ENCODE results near the gene ASIC2.

ASIC2 gene

DNA sequence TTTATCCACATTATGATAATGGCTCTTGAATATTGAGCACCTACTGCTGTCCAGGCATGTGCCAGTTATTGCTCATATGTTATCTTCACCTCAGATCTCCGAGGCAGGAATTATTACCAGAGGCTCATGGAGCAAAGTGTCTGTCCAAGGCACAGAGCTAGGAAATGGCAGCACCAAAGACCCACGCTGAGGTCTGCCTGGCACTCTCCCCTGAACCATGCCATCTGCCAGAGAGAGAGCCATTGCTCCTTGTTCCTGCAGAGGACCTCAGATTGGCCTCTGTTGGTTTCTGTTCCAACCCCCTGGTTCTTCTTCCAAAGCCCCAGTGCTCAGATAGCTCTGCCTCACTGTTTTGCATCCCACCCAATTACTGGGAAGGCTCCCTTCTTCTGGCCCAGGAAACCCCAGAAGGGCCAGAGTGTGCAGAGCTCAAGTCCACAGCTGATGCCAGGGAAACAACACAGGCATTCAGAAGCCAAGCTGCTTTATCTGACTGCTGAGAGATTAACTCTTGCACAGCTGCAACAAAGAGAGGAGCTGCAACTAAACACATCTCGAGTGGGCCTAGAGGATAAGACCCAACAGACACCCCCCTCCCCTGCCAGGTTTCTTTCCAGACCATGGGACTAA is 5.9 kb downstream of the ASIC2 start:
- no peak for DNase-seq

DNA sequence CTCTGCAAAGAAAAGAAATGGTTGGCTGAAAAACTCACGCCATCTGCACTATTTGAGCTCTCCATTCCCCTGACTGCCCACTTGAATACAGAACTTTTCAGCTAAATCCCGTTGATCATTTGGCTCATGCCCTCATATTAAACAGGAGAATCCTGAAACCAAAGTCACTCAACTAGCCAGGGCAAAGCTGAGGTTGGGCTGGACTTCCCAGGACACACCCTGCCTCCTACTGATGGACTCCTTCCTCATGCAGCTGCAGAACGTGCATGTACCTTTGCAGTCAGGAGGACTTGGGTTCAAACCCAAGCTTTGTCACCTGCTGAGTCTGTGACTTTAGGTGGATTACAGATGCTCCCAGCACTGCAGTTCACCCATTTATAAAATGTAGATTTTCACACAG is 7.7 kb downstream of the ASIC2 start:
- DNase-seq: no peak

GRCh38 chr17:33284022-33284421 is 9.1 kb downstream of the ASIC2 start:
- DNase-seq: no peak

- DNase-seq: no peak
Measured at GRCh38 chr17:33280162-33280943, 12.7 kb downstream of the ASIC2 start.

DNA sequence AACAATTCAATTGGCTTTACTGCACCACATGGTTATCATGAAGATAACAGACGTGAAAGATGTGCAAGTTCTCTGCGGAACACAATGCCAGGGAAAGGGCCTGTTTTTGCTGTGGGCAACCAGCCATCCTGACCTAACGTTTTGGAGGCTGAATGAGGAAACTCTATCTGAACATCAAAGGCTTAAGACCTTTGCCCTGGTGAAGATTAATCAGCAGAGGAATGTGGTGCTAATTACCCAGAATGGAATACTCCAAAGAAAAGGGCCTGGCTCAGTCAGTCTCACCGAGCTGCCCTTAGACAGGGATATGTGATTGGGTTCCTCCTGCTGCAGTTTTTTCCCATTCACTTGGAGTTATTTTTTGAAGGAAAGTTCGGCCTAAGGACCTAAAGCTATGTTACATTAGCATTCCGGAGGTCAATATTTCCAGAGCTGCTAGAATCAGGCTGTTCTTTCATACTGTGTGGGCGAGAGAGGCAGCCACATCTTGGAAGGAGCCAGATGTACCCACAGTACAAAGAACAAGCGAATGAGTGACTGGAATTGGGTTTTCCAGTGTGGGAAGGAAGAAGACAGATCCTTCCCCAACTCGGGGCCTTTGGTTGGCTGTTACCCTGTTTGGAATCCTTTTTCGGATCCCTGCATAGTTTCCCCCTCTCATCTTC is 15.5 kb downstream of the ASIC2 start:
- DNase-seq: no peak

DNA sequence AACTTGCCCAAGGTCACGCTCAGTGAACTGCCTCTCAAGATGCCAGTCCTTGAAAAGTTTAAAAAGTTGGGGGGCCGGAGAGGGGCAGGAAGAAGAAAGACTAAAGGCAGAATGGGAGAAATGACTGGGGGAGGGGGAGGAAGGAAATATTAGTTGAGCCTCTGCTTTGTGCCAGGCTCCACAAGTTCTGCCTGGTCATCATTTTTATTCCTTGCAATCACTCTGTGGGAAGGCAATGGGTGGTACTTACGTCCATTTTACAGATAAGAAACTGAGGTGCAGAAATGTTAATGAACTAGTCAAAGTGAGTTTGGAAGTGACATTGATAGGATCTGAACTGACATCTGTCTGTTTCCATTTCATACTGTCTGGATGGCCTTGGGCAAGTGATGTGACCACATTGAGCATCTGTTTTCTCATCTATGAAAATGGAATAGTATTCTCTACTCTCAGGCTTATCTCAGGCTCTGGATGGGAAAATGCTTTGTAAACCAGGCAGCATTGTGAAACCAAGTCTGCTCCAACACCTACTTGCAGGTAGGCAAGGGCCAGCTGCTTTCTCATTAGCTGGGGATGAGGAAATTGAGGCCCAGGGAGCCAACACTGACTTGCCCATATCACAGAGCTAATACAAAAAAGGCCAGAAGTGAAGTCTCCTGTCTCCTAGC is 19.2 kb downstream of the ASIC2 start:
- DNase-seq: no peak

GRCh38 chr17:33273271-33273670 is 19.8 kb downstream of the ASIC2 start:
- no peak for DNase-seq

- DNase-seq: no peak
Measured at GRCh38 chr17:33272438-33272837, 20.7 kb downstream of the ASIC2 start.

- no peak for DNase-seq
Measured at GRCh38 chr17:33269337-33270060, 23.6 kb downstream of the ASIC2 start.

GRCh38 chr17:33267851-33268548 is 25.1 kb downstream of the ASIC2 start:
- DNase-seq: no peak

GRCh38 chr17:33267271-33267790 is 25.8 kb downstream of the ASIC2 start:
- no peak for DNase-seq

DNA sequence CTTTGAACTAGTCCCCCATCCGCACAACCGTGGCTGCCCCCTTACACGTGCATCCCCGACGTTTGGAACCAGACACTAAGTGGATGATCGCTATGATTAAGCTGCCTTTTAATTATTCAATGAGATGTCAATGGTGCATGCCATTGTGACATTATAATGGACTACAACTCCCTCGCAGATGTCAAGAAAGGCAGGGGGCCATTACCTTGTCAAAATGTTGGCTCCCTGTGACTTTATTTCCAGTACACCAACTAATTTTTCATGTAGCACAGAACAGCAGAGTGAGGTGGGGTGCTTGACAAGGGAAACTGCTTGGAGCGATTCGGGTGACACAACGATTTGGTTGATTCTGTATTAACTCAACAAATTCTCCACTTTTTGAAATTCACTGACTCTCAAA is 26.5 kb downstream of the ASIC2 start:
- DNase-seq: no peak

DNA sequence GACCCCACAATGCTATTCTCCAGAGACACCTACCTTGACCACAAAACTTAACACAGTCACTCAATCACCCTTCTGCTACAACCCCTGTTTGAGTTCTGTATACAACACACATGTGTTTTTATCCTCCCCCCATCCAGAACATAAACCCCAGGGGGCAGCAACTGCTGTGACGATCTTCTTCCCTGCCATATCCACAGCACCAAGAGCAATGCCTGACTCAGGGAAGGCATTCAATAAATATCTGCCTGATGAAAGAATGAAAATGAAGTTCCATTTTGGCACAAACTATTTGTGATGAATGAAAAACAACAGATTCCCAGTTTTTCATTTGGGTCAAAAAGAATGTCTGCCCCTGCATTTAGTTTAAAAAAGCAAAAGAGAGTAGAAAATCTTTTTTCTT is 27.0 kb downstream of the ASIC2 start:
- DNase-seq: no peak

DNA sequence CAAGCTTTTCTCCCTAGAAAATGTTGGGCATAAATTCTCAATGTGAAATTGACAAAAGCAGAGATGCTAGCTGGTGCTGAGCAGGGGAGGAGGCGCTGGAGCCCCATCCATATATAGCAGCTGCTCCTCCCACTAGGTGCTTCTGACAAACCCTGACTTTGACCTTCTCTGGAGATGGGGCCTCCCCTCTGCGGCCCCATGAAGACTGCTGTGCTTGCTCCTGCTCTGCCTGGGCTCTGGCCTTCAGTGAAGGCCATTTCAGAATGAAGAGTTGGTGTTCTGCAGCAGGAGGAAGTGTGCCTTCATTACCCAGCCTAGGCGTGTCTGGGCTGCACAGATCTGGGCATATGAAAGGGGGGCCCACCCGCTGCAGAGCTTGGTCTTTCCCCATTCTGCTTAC is 29.7 kb downstream of the ASIC2 start:
- DNase-seq: no peak

GRCh38 chr17:33262266-33263123 is 30.6 kb downstream of the ASIC2 start:
- DNase-seq: no peak

DNA sequence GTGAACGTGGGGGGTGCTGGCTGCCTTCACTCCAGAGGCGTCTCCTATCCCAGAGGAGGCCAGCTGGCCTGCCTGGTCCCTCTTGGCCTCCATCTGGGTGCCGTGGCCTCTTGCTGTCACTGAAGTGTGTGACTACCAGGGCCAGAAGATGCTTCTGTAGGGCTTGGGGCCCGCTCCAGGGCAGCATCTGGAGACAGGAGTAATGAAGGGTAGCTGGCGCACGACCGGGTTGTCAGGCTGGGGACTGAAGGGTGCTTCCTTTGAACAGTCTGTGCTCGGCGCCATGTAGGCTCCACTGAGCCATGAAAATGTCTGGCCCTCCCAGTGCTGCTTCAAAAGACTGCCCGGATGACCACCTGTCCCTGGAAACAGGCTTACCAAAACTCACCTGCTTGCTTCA is 31.3 kb downstream of the ASIC2 start:
- DNase-seq: no peak

DNA sequence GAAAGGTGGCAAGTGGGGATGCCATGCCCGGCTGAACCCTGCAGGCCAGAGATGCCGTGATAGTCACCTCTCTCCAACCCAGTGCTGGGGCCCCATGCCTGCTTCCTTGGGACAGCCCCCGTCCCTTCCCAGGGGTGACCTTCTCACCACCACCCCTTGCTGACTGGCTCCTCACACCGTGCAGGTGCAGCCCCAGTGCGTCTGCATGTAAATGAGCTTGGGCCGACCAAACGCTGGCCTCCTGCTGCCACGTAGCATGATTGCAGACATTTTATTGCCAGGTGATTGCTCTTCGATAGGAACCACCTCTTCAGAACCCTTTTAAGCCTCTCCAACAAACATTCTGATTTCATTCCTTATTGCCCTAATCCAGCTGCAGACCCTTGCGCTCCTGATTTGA is 32.5 kb downstream of the ASIC2 start:
- DNase-seq: no peak

- no peak for DNase-seq
Measured at GRCh38 chr17:33258296-33258695, 34.8 kb downstream of the ASIC2 start.

DNA sequence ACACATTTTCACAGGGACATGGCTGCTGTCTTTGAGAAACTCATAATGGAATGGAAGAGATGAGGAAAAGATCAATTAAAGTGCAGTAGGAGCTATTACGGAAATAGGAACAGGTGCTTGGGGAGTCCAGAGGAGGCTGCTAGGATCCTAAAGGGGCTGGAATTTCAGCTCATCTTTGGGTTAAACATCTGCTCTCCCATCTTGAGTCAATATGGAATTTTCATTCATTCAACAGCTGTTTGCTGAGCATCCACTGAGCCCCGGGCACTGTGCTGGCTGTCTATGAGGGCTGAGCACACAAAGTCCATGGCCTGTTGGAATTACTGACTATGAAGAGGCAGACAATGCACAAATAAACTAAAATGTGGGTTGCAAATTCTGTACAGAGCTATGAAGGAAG is 47.9 kb downstream of the ASIC2 start:
- no peak for DNase-seq

DNA sequence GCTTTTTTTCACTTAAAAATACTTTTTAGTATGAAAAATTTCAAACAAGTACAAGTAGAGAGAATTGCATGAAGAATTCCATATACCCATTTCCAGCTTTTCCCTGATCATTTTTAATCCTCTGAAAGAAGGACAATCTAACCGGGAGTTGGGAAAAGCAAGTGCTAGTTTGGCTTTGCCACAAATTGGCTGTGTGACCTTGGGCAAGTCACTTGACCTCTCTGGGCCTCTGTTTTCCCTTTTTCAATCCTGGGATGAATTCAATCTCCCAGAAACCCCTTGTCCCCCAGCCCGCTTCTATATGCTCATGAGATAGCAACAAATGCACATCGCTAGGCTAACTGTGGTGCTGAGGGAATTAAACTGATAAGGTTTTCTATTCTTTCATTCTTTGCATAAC is 49.4 kb downstream of the ASIC2 start:
- no peak for DNase-seq
